Trophoblast cell (in vitro differentiated cells and primary cell): ENCODE data around the gene ARHGAP26.

Experiments
- DNase-seq, 2 donors: peaks; one replicate each; pipeline ENCODE4 v3.0.0-alpha.2; 2016
- H2AFZ ChIP-seq: 2 replicates; pipeline ENCODE4 v1.6.1; 2013; ENCODE audit warnings: low read length, moderate library complexity, mild to moderate bottlenecking; ENCODE audit not compliant: insufficient read depth, poor library complexity
- H2AK5ac ChIP-seq: 2 replicates; pipeline ENCODE4 v1.6.1; 2013; ENCODE audit warnings: mild to moderate bottlenecking, low read length
- H2BK120ac ChIP-seq: 2 replicates; pipeline ENCODE4 v1.6.1; 2013; ENCODE audit warnings: low read length, mild to moderate bottlenecking, moderate library complexity; ENCODE audit not compliant: insufficient read depth, poor library complexity
- H2BK12ac ChIP-seq: 2 replicates; pipeline ENCODE4 v1.6.1; 2013; ENCODE audit warnings: mild to moderate bottlenecking, low read length, moderate library complexity
- H2BK5ac ChIP-seq: 2 replicates; pipeline ENCODE4 v1.6.1; 2013; ENCODE audit warnings: low read length, low read depth, moderate library complexity, mild to moderate bottlenecking; ENCODE audit not compliant: poor library complexity
- H3K14ac ChIP-seq: 2 replicates; pipeline ENCODE4 v1.6.1; 2013; ENCODE audit warnings: mild to moderate bottlenecking, low read length
- H3K18ac ChIP-seq: 2 replicates; pipeline ENCODE4 v1.6.1; 2013; ENCODE audit warnings: mild to moderate bottlenecking, low read length
- H3K23ac ChIP-seq: 2 replicates; pipeline ENCODE4 v1.6.1; 2013; ENCODE audit warnings: low read length
- H3K27ac ChIP-seq: 2 replicates; pipeline ENCODE4 v1.5.1; 2013; ENCODE audit warnings: low read depth, mild to moderate bottlenecking, inconsistent platforms, low read length, moderate library complexity
- H3K27me3 ChIP-seq: 2 replicates; pipeline ENCODE4 v1.6.1; 2013; ENCODE audit warnings: inconsistent platforms, mild to moderate bottlenecking, low read length, moderate library complexity; ENCODE audit not compliant: insufficient read depth
- H3K36me3 ChIP-seq, 2 experiments: 1 replicate in 1 of 2; 2 replicates in 1 of 2; pipeline ENCODE4 v1.6.1; 2013; ENCODE audit warnings: low read length in 2 of 2, mild to moderate bottlenecking in 2 of 2, moderate library complexity in 1 of 2; ENCODE audit not compliant: insufficient read depth in 2 of 2, control insufficient read depth in 1 of 2
- H3K4ac ChIP-seq: 2 replicates; pipeline ENCODE4 v1.6.1; 2013; ENCODE audit warnings: low read depth, mild to moderate bottlenecking, low read length, moderate library complexity
- H3K4me1 ChIP-seq, 2 experiments: 1 replicate in 1 of 2; 2 replicates in 1 of 2; pipeline ENCODE4 v1.6.1; 2013; ENCODE audit warnings: low read length in 2 of 2, mild to moderate bottlenecking in 2 of 2, moderate library complexity in 1 of 2; ENCODE audit not compliant: insufficient read depth in 2 of 2, control insufficient read depth in 1 of 2
- H3K4me2 ChIP-seq: 2 replicates; pipeline ENCODE4 v1.6.1; 2013; ENCODE audit warnings: inconsistent platforms, mild to moderate bottlenecking, low read length, moderate library complexity
- H3K4me3 ChIP-seq: 2 replicates; pipeline ENCODE4 v1.5.1; 2013; ENCODE audit warnings: mild to moderate bottlenecking, low read depth, low read length, inconsistent platforms
- H3K79me1 ChIP-seq: one replicate; pipeline ENCODE4 v1.6.1; 2013; ENCODE audit warnings: low read length
- H3K79me2 ChIP-seq: 2 replicates; pipeline ENCODE4 v1.6.1; 2013; ENCODE audit warnings: low read length, mild to moderate bottlenecking; ENCODE audit not compliant: control insufficient read depth, insufficient read depth, poor library complexity
- H3K9ac ChIP-seq: 2 replicates; pipeline ENCODE4 v1.6.1; 2013; ENCODE audit warnings: mild to moderate bottlenecking, low read length
- H3K9me3 ChIP-seq: 2 replicates; pipeline ENCODE4 v1.6.1; 2013; ENCODE audit warnings: low read depth, mild to moderate bottlenecking, control low read depth, inconsistent platforms, low read length; ENCODE audit not compliant: insufficient read depth
- H4K12ac ChIP-seq: 2 replicates; pipeline ENCODE4 v1.6.1; 2013; ENCODE audit warnings: low read depth, mild to moderate bottlenecking, low read length, moderate library complexity
- H4K8ac ChIP-seq: 2 replicates; pipeline ENCODE4 v1.6.1; 2013; ENCODE audit warnings: low read depth, mild to moderate bottlenecking, low read length, moderate library complexity
- H4K91ac ChIP-seq: one replicate; pipeline ENCODE4 v1.6.1; 2013; ENCODE audit warnings: low read depth, mild to moderate bottlenecking, low read length, moderate library complexity
- WGBS: extraction: QIAGEN DNeasy Blood & Tissue Kit; methylation state at CpG from one replicate; pipeline ENCODE4 v1.1.7; 2013; ENCODE audit warnings: missing lambda C conversion rate; ENCODE audit not compliant: insufficient read length, insufficient coverage; ENCODE audit errors: extremely low coverage; 5-methylcytosine and 5-hydroxymethylcytosine counted together

ARHGAP26 gene

GRCh38 chr5:143205883-143206195 is 435.7 kb downstream of the ARHGAP26 start:
- Histone ChIP-seq H2BK12ac (no peak overlapping the region), H2BK5ac (no peak overlapping the region)
- no CpG with 5 or more reads among the region's 3 CpGs for WGBS

GRCh38 chr5:143206196-143207053 is 436.2 kb downstream of the ARHGAP26 start:
- H3K79me2 ChIP-seq = no peaks in the 10 kb centered on the region
- H2AFZ ChIP-seq = no peak overlapping the region
- H3K4ac ChIP-seq = no peak overlapping the region
- no peaks in the 10 kb centered on the region for H3K36me3 ChIP-seq
- H3K79me1 ChIP-seq = no peaks in the 10 kb centered on the region
- no peak overlapping the region for H3K4me2 ChIP-seq
- peak; percentile 74 to 87 for DNase-seq
- H3K18ac ChIP-seq = no peak overlapping the region
- no peak overlapping the region for H3K9ac ChIP-seq
- no peaks in the 10 kb centered on the region for H3K9me3 ChIP-seq
- no peak overlapping the region for H3K14ac ChIP-seq
- H2AK5ac ChIP-seq = no peak overlapping the region
- no peak overlapping the region for H4K8ac ChIP-seq
- no peaks in the 10 kb centered on the region for H3K4me1 ChIP-seq
- no peak overlapping the region for H4K91ac ChIP-seq
- H2BK120ac ChIP-seq = no peak overlapping the region
- no peak overlapping the region for H3K27ac ChIP-seq
- H2BK12ac ChIP-seq = no peak overlapping the region
- H4K12ac ChIP-seq = no peak overlapping the region
- H3K27me3 ChIP-seq = no peaks in the 10 kb centered on the region
- H2BK5ac ChIP-seq = no peak overlapping the region
- no peak overlapping the region for H3K23ac ChIP-seq
- H3K4me3 ChIP-seq = no peak overlapping the region
- WGBS = no CpG with 5 or more reads among the region's 19 CpGs

More at GRCh38 chr5:143205883-143206195, 435.7 kb downstream of the ARHGAP26 start:
- no peak overlapping the region for H4K12ac ChIP-seq
- no peaks in the 10 kb centered on the region for H3K27me3 ChIP-seq
- no peak overlapping the region for H3K9ac ChIP-seq
- H4K91ac ChIP-seq = no peak overlapping the region
- H3K14ac ChIP-seq = no peak overlapping the region
- H3K4me2 ChIP-seq = no peak overlapping the region
- no peak for DNase-seq
- H2BK120ac ChIP-seq = no peak overlapping the region
- no peak overlapping the region for H3K18ac ChIP-seq
- H3K79me1 ChIP-seq = no peaks in the 10 kb centered on the region
- no peaks in the 10 kb centered on the region for H3K4me1 ChIP-seq
- no peaks in the 10 kb centered on the region for H3K36me3 ChIP-seq
- H2AK5ac ChIP-seq = no peak overlapping the region
- no peak overlapping the region for H4K8ac ChIP-seq
- H3K27ac ChIP-seq = no peak overlapping the region
- no peaks in the 10 kb centered on the region for H3K79me2 ChIP-seq
- H2AFZ ChIP-seq = no peak overlapping the region
- H3K9me3 ChIP-seq = no peaks in the 10 kb centered on the region
- no peak overlapping the region for H3K4me3 ChIP-seq
- no peak overlapping the region for H3K4ac ChIP-seq
- H3K23ac ChIP-seq = no peak overlapping the region

- H3K79me1 ChIP-seq = no peaks in the 10 kb centered on the region
- H3K18ac ChIP-seq = no peak overlapping the region
- H3K4me1 ChIP-seq = no peaks in the 10 kb centered on the region
- no peak overlapping the region for H3K9ac ChIP-seq
- no peak overlapping the region for H2BK5ac ChIP-seq
- no peak overlapping the region for H2BK12ac ChIP-seq
- H3K27ac ChIP-seq = no peak overlapping the region
- no peaks in the 10 kb centered on the region for H3K36me3 ChIP-seq
- H3K4me2 ChIP-seq = no peak overlapping the region
- no peak overlapping the region for H2AK5ac ChIP-seq
- no peaks in the 10 kb centered on the region for H3K27me3 ChIP-seq
- no peak overlapping the region for H4K12ac ChIP-seq
- no peak overlapping the region for H2BK120ac ChIP-seq
- H4K8ac ChIP-seq = no peak overlapping the region
- no peaks in the 10 kb centered on the region for H3K9me3 ChIP-seq
- DNase-seq = no peak
- WGBS = no CpG with 5 or more reads among the region's 13 CpGs
- H4K91ac ChIP-seq = no peak overlapping the region
- H3K23ac ChIP-seq = no peak overlapping the region
- no peak overlapping the region for H3K14ac ChIP-seq
- H2AFZ ChIP-seq = no peak overlapping the region
- H3K4me3 ChIP-seq = no peak overlapping the region
- H3K4ac ChIP-seq = no peak overlapping the region
- H3K79me2 ChIP-seq = no peaks in the 10 kb centered on the region
Observed at GRCh38 chr5:143207058-143207457, 436.9 kb downstream of the ARHGAP26 start.

- no peak overlapping the region for H3K18ac ChIP-seq
- H3K9ac ChIP-seq = no peak overlapping the region
- no peaks in the 10 kb centered on the region for H3K4me1 ChIP-seq
- no peak overlapping the region for H2BK120ac ChIP-seq
- no peaks in the 10 kb centered on the region for H3K27me3 ChIP-seq
- H3K4me2 ChIP-seq = no peak overlapping the region
- H3K4me3 ChIP-seq = no peak overlapping the region
- no peak overlapping the region for H3K23ac ChIP-seq
- no peak overlapping the region for H3K4ac ChIP-seq
- H4K8ac ChIP-seq = no peak overlapping the region
- DNase-seq = no peak
- H2BK5ac ChIP-seq = no peak overlapping the region
- no peak overlapping the region for H2AFZ ChIP-seq
- H3K9me3 ChIP-seq = no peaks in the 10 kb centered on the region
- H4K91ac ChIP-seq = no peak overlapping the region
- H2BK12ac ChIP-seq = no peak overlapping the region
- no CpG with 5 or more reads among the region's 13 CpGs for WGBS
- H4K12ac ChIP-seq = no peak overlapping the region
- no peak overlapping the region for H3K27ac ChIP-seq
- H3K14ac ChIP-seq = no peak overlapping the region
- no peaks in the 10 kb centered on the region for H3K79me2 ChIP-seq
- H3K36me3 ChIP-seq = no peaks in the 10 kb centered on the region
- H3K79me1 ChIP-seq = no peaks in the 10 kb centered on the region
- no peak overlapping the region for H2AK5ac ChIP-seq
Observed at GRCh38 chr5:143207563-143208364, 437.6 kb downstream of the ARHGAP26 start.
